ENCODE data around the gene WNT8B. TPM values are rescaled to one million over a fixed set of nuclear protein-coding genes. Genes with fewer than 3 reads are reported as not detected.
A peak's percentile ranks its signal among the peaks of the same experiment; 100 is the strongest.

The WNT8B gene
- total RNA-seq, 1 experiment from 2014 or later: not detected

DNA sequence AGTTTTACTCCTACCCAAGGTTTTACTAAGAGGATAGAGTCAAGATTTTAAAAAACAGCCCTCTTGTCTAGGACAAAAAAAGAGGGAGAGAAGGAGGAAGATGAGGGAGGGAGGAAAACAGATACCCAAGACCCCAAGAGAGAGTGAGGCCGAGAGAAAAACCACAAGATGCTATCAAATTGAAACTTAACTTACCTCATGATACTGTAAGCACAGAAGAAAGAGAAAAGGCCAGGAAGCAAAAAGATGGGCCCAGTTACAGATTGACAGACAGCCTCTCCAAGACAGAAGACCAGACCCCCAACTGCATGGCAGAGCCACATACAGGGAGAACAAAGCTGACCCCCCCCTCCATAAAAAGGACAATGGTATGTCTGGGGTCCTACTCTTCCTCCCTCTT lies 45.5 kb downstream of the WNT8B start:
- no TSS peak for BruUV-seq (replicated peaks)
- no peaks in the 10 kb centered on the region for H3K4me1 ChIP-seq (ENCODE audit: control insufficient read depth, insufficient read depth, low read length)
- no peaks in the 10 kb centered on the region for H3K9me3 ChIP-seq (ENCODE audit: control insufficient read depth, insufficient read depth, low read depth, low read length)
- DNase-seq (ENCODE audit: low read depth, low spot score) (no peak), ATAC-seq (no peak)
- in situ Hi-C loops (cut with HindIII; ENCODE audit: low pct_unique_long_range_greater_than_20kb, low sequenced_read_pairs) (no loop called here), intact Hi-C loops (cut with micrococcal nuclease; ENCODE audit: unreplicated experiment) (loop anchor here (1.0 to 5.0 kb wide), 3 partner anchors 56 to 166 kb away; no protein-coding TSS in a partner anchor)
- TF ChIP-seq CTCF (IDR thresholded peaks at IDR 0.05): no peak
- no peak for TF ChIP-seq SIN3A (IDR thresholded peaks at IDR 0.05; ENCODE audit: borderline replicate concordance, insufficient read depth, low read depth, low read length)
- TF ChIP-seq, protein P1, sequence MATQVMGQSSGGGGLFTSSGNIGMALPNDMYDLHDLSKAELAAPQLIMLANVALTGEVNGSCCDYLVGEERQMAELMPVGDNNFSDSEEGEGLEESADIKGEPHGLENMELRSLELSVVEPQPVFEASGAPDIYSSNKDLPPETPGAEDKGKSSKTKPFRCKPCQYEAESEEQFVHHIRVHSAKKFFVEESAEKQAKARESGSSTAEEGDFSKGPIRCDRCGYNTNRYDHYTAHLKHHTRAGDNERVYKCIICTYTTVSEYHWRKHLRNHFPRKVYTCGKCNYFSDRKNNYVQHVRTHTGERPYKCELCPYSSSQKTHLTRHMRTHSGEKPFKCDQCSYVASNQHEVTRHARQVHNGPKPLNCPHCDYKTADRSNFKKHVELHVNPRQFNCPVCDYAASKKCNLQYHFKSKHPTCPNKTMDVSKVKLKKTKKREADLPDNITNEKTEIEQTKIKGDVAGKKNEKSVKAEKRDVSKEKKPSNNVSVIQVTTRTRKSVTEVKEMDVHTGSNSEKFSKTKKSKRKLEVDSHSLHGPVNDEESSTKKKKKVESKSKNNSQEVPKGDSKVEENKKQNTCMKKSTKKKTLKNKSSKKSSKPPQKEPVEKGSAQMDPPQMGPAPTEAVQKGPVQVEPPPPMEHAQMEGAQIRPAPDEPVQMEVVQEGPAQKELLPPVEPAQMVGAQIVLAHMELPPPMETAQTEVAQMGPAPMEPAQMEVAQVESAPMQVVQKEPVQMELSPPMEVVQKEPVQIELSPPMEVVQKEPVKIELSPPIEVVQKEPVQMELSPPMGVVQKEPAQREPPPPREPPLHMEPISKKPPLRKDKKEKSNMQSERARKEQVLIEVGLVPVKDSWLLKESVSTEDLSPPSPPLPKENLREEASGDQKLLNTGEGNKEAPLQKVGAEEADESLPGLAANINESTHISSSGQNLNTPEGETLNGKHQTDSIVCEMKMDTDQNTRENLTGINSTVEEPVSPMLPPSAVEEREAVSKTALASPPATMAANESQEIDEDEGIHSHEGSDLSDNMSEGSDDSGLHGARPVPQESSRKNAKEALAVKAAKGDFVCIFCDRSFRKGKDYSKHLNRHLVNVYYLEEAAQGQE (IDR thresholded peaks at IDR 0.05; ENCODE audit: insufficient read depth in 1 of 2, low read depth in 2 of 2, low read length in 1 of 2): no peak
- no peak for TF ChIP-seq POLR2AphosphoS5 (IDR thresholded peaks at IDR 0.05; ENCODE audit: low read depth, low read length)
- TF ChIP-seq TCF7L2 (IDR thresholded peaks at IDR 0.05; ENCODE audit: low read depth, low read length): no peak
- H3K27me3 ChIP-seq (ENCODE audit: control insufficient read depth, insufficient read depth, low read length): no peaks in the 10 kb centered on the region
- H3K4me3 ChIP-seq (ENCODE audit: low read depth in 2 of 2, low read length in 2 of 2): no peak overlapping the region
- ChIA-PET POLR2A (no interaction called here), CTCF (interaction anchor here (0.7 to 2.4 kb wide), 8 partner anchors 10 to 1794 kb away, joined by 3 to 14 read pairs (median 6); no protein-coding TSS in a partner anchor)
- no peak overlapping the region for H3K27ac ChIP-seq (ENCODE audit: low read length)
- no peaks in the 10 kb centered on the region for H3K36me3 ChIP-seq (ENCODE audit: control insufficient read depth, insufficient read depth, low read length)

GRCh38 chr10:100508691-100509150 lies 45.9 kb downstream of the WNT8B start:
- ChIA-PET CTCF (interaction anchor here (0.7 to 2.4 kb wide), 9 partner anchors 10 to 1794 kb away, joined by 3 to 14 read pairs (median 5); no protein-coding TSS in a partner anchor), POLR2A (no interaction called here)
- ATAC-seq: peak; percentile 89
- TF ChIP-seq SIN3A (IDR thresholded peaks at IDR 0.05; ENCODE audit: borderline replicate concordance, insufficient read depth, low read depth, low read length) (no peak), CTCF (IDR thresholded peaks at IDR 0.05) (peak; percentile 88)
- in situ Hi-C loops (cut with HindIII; ENCODE audit: low pct_unique_long_range_greater_than_20kb, low sequenced_read_pairs): no loop called here
- Histone ChIP-seq H3K9me3 (ENCODE audit: control insufficient read depth, insufficient read depth, low read depth, low read length) (no peaks in the 10 kb centered on the region), H3K27ac (ENCODE audit: low read length) (no peak overlapping the region), H3K27me3 (ENCODE audit: control insufficient read depth, insufficient read depth, low read length) (no peaks in the 10 kb centered on the region), H3K36me3 (ENCODE audit: control insufficient read depth, insufficient read depth, low read length) (no peaks in the 10 kb centered on the region), H3K4me1 (ENCODE audit: control insufficient read depth, insufficient read depth, low read length) (no peaks in the 10 kb centered on the region), H3K4me3 (ENCODE audit: low read depth in 2 of 2, low read length in 2 of 2) (no peak overlapping the region)
- intact Hi-C loops (cut with micrococcal nuclease; ENCODE audit: unreplicated experiment): loop anchor here (1.0 to 5.0 kb wide), 3 partner anchors 56 to 166 kb away; no protein-coding TSS in a partner anchor
- BruUV-seq (replicated peaks): no TSS peak
- no peak for DNase-seq (ENCODE audit: low read depth, low spot score)

Measured in Panc1 (cell line).